Measurements from ENCODE around the gene ALPG.
"Not testable (repeated sequence)": the region's sequence is repeated elsewhere in the genome, so short reads cannot be mapped to it uniquely, and the experiment has no call there.

ALPG gene

DNA sequence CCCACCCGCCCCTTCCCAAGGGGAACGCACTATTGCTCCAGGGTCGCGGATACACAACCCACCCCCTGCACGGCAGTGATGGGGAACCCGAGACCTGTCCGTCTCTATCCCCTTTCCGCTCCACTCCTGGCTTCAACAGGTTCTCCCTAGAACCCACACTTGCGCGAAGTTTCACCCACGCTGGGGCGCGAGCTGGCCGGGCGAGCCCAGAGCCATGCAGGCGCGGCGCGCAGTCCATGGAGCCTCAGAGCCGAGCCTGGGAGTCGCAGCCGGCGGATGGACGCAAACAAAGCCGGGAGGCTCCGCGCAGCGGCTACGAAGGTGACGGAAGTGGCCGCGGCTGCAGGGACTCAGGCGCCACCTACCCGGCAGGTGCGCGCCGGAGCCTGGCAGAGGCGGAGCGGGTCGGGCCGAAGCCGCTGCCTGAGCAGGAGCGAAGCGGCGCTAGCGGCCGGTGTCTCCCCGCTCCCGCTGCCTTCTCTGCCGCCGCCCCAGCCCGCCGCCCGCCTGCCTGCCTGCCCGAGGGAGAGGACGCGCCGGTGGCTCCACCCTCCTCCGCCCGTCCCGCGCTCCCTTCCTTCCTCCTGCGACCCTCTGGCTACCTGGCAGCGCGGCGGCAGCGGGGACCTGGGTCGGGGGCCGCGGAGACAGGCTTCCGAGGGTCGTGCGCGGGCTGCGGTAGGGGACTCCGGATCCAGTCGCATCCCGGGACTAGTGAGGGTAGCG lies 14.0 kb downstream of the ALPG start:
- DNase-seq: no peak

- no peak for DNase-seq
Observed at GRCh38 chr2:232421189-232421785, 14.6 kb downstream of the ALPG start.

DNA sequence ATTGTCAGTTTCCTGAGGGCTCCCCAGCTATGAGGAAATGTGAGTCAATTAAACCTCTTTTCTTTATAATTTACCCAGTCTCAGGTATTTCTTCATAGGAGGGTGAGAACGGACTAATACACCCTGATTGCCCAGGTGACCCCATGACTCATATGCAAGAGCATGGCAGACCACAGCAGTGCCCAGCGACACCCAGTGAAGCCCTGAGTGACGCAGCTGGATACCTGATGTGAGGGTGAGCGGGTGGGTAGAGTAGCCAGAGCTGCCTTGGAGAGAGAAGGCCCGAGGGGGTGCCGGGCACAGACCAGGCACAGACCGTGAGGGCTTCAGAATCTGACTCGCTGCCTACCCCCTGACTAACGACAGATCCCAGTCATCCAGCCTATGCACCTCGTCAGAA lies 15.4 kb downstream of the ALPG start:
- no peak for DNase-seq

DNA sequence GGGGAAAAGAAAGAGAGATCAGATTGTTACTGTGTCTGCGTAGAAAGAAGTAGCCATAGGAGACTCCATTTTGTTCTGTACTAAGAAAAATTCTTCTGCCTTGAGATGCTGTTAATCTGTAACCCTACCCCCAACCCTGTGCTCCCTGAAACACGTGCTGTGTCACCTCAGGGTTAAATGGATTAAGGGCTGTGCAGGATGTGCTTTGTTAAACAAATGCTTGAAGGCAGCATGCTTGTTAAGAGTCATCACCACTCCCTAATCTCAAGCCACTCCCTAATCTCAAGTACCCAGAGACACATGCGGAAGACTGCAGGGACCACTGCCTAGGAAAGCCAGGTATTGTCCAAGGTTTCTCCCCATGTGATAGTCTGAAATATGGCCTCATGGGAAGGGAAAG lies 16.4 kb downstream of the ALPG start:
- not testable (repeated sequence) for DNase-seq

DNA sequence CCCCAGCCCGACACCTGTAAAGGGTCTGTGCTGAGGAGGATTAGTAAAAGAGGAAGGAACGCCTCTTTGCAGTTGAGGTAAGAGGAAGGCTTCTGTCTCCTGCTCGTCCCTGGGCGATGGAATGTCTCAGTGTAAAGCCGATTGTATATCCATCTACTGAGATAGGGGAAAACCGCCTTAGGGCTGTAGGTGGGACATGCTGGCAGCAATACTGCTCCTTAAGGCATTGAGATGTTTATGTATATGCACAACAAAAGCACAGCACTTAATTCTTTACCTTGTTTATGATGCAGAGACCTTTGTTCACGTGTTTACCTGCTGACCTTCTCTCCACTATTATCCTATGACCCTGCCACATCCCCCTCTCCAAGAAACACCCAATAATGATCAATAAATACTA lies 16.8 kb downstream of the ALPG start:
- DNase-seq: not testable (repeated sequence)

DNA sequence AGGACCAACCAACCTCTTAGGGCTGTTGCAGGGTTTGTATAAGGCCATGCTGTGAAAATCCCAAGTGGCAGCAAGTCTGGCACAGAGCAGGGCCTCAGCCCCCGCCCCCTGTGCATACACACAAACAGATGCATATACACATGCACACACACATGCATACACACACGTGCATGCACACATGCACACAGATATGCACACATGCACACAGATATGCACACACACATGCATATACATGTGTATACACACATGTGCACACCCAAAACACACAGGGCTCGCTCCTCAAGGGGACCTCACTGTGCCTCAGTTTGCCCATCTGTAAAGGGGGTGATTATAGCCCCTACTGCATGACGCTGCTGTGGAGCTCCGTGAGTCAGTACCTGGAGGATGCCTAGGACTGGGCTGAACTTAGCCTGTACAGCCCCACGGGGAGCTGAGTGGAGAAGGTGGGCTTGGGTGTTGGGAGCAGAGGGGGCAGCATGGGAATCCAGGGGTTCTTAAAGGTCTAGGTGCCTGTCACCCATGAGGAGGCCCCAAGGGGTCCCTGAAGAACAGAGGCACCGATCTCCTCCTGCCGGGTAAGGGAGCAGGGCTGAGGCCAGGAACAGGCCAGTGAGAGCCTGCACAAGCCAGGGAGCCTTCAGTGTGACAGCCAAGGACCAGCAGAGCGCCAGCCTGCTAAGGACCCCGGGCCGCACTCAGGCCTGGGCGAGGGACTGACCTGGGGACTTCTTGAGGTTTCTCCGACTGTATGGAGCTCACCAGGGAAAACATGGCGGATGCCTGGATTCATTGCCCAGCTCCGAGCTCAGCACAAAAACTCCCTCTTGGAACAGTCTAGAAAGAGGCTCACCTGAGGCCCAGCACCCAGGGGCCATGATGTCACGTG lies 25.3 kb downstream of the ALPG start:
- no peak for DNase-seq

GRCh38 chr2:232432598-232433184 lies 26.0 kb downstream of the ALPG start:
- no peak for DNase-seq

GRCh38 chr2:232433622-232434021 lies 27.0 kb downstream of the ALPG start:
- DNase-seq: not testable (repeated sequence)

- no peak for DNase-seq
Observed at GRCh38 chr2:232434091-232434490, 27.4 kb downstream of the ALPG start.

- DNase-seq: no peak
Observed at GRCh38 chr2:232434563-232435374, 28.1 kb downstream of the ALPG start.

GRCh38 chr2:232435375-232435648 lies 28.7 kb downstream of the ALPG start:
- no peak for DNase-seq

DNA sequence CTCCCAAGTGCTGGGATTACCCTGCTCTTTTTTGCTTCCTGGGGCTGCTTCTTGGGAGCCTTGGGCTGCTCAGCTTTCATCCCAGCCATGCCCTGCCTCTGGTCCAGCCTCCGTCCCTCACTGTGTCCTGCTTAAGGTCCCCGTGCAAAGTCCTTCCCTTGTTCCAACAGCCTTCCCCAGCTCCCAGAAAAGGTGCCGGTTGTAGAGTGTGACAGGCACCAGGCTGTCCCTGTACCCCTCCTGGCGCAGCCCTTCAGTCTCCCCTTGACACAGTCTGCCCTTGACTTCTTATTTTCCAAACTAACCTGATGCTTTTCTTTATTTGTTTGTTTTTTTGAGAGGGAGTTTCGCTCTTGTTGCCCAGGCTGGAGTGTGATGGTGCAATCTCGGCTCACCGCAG lies 29.2 kb downstream of the ALPG start:
- DNase-seq: no peak

- no peak for DNase-seq
Observed at GRCh38 chr2:232436381-232437194, 29.9 kb downstream of the ALPG start.

- no peak for DNase-seq
Observed at GRCh38 chr2:232437195-232437571, 30.5 kb downstream of the ALPG start.

GRCh38 chr2:232438091-232438490 lies 31.4 kb downstream of the ALPG start:
- DNase-seq: no peak

DNA sequence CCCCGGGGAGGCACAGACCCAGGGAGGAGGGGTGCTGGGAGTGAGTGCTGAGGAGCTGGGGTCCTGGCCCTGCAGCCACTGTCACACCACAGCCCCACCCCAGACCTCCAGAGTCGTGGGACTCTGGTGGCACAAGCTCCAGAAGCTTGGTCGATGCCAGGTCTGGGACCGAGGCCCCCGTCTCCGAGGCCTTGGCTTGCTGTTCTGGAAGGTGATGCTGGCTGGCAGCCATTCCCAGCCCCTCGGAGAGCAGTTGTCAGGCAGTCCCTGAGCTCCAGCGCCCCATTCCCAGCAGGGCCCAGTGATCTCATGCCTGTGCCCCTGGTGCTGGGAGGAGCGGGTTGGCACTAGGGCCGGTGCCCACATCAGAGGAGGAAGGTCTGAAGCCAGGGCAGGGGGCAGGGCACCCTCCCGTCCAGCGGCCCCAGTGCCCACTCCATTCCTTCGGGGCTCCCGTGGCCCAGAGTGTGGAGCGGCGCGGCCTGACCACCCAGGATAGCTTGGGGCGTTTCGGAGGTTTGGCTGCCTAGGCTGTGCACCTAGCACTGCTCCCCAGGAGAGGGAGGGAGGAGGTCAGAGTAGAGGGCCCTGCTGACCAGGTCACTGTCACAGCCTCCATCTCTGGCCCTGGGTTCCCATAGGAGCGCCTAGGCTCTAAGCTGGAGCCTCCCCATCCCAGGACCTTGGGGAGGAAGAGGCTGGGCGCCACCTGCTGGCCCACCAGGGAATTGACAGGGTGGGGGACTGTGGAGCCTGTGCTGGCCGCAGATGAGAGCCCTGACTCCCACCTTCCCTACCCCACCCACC lies 32.5 kb downstream of the ALPG start:
- DNase-seq: peak; percentile 31

- no peak for DNase-seq
Observed at GRCh38 chr2:232439758-232440135, 33.1 kb downstream of the ALPG start.

- peak; percentile 60 for DNase-seq
Observed at GRCh38 chr2:232440220-232441018, 33.8 kb downstream of the ALPG start.

DNA sequence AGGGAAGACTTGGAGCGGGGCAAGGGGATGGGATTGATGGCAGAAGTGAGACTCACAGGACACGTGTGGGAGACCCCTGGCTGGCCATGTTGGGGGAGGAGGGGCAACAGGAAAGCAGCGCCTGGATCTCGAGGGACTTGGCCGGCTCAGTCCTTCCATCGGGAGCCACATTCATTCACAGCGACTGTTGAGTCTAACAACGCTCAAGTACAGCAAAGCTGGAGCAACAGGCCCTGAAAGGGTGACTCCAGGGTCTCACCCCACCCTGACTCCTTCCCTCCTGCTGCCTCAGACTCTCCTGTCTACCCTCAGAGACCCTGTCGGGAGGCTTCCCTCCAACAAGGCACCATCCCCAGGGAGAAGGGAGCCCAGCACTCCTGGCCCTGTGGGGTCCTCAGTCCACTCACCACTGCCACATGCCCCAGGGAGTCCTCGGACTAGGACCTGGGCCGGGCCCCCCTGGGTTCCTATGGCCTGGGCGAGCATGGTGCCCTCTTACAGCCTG lies 34.6 kb downstream of the ALPG start:
- no peak for DNase-seq

DNA sequence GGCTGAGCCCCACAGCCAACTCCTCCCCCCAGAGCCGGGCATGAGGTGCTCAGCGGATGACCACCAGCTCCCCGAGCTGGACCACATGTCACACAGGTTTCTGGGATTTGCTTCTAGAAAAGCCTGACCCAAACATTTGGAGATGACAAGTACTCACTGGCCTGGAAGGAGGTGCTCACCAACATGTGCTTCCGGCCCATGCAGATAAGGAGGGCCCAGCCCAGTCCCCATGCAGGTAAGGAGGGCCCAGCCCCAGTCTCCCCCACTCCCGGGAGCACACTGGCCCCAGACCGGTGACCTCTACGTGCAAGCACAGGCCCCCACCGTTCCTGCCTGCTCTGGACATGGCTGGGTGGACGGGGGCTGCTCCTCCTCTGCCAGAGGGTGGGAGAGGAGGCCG lies 35.3 kb downstream of the ALPG start:
- not testable (repeated sequence) for DNase-seq

All from fibroblast of skin of scalp (primary cell).